Adrenal gland (tissue), 5 donors: ENCODE data around the gene CDC42SE1.

Source experiments
- CTCF ChIP-seq, 6 experiments: fragments of 450-650 bp in 4 of 6; fragments of 200-600 bp in 2 of 6; sonication (generic) in 1 of 6; IDR thresholded peaks; 1 replicate in 5 of 6; 2 replicates in 1 of 6; pipeline versions ENCODE4 v1.5.1 to v1.8.0; 2016 to 2021; ENCODE audit warnings: antibody characterized with exemption in 6 of 6, mild to moderate bottlenecking in 2 of 6, moderate library complexity in 1 of 6
- POLR2A ChIP-seq, 2 donors: fragments of 450-650 bp; IDR thresholded peaks; one replicate each; pipeline ENCODE4 v1.6.1; 2017; ENCODE audit warnings: antibody characterized with exemption in 2 of 2, mild to moderate bottlenecking in 2 of 2, moderate library complexity in 1 of 2
- donor health status: DM: no; HTN: no; CAD: no.

GRCh38 chr1:151001602-151002001, 57.8 kb downstream of the CDC42SE1 start:
- TF ChIP-seq CTCF (IDR thresholded peaks at IDR 0.05) (no peak), POLR2A (IDR thresholded peaks at IDR 0.05) (no peak)
